Measurements from ENCODE around the gene GLTPD2. TPM values are rescaled to one million over a fixed set of nuclear protein-coding genes. Genes with fewer than 3 reads are reported as not detected.

The GLTPD2 gene
- total RNA-seq, 1 experiment from 2014 or later: not detected

DNA sequence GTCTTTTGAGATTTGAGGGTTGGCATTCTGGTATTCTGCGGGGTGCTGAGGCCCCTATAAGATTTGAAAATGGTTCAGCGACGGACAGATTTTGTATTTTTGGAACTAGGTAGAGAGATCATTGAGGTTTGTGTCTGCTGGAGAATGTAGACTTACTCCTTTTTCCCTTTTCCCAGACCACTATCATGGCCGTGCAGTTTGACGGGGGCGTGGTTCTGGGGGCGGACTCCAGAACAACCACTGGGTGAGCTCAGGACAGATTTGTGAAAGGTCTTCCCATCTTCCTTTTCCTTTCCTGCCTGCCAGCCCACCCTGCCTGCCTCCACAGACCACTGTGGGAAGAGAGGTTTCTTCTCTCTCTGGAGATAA, 7.8 kb downstream of the GLTPD2 start:
- no peak overlapping the region for H2BK12ac ChIP-seq (ENCODE audit: insufficient read length, low read depth, low read length)
- H3K4ac ChIP-seq (ENCODE audit: low read depth, low read length): no peak overlapping the region
- Mint-ChIP-seq H3K4me1 (peaks cover 2 to 12% of the 10 kb centered on the region in 2 experiments; a peak in 2 of 4 replicates), H3K4me3 (peak overlapping the region; percentile 97 to 100), H3K36me3 (ENCODE audit: insufficient read depth in 1 of 3, low read depth in 3 of 3) (peaks cover 16 to 25% (median 19%) of the 10 kb centered on the region in 3 experiments; a peak in 6 of 7 replicates), H3K27me3 (ENCODE audit: low read depth) (peaks cover 17% of the 10 kb centered on the region), H3K27ac (peak overlapping the region; percentile 98 to 100 (median 99)), H3K9me3 (no peaks in the 10 kb centered on the region)
- H4K91ac ChIP-seq (ENCODE audit: insufficient read length, low read depth, low read length): no peak overlapping the region
- H2BK120ac ChIP-seq (ENCODE audit: low read depth, low read length, poor library complexity, severe bottlenecking): no peak overlapping the region
- H3T11ph ChIP-seq (ENCODE audit: low read length): no peak overlapping the region
- H2BK15ac ChIP-seq (ENCODE audit: low read depth, low read length): no peak overlapping the region
- H3K56ac ChIP-seq (ENCODE audit: insufficient read length, low read depth, low read length): no peak overlapping the region
- H3K18ac ChIP-seq (ENCODE audit: insufficient read length, low read depth, low read length): no peak overlapping the region
- H3K4me1 ChIP-seq (ENCODE audit: insufficient read depth, low read length): no peaks in the 10 kb centered on the region
- no peaks in the 10 kb centered on the region for H3K9me3 ChIP-seq (ENCODE audit: control insufficient read depth, low read depth, low read length)
- H3K27ac ChIP-seq (ENCODE audit: insufficient read length, low read depth, low read length): no peak overlapping the region
- no CpG with 5 or more reads among the region's 7 CpGs for WGBS (ENCODE audit: extremely low coverage, insufficient read length, low lambda C conversion rate)
- H3K79me2 ChIP-seq (ENCODE audit: insufficient read depth, low read length): no peaks in the 10 kb centered on the region
- no peak overlapping the region for H4K5ac ChIP-seq (ENCODE audit: insufficient read length, low read depth, low read length)
- no peak overlapping the region for H3K14ac ChIP-seq (ENCODE audit: insufficient read depth, low read length)
- no peak overlapping the region for H2BK20ac ChIP-seq (ENCODE audit: low read depth, low read length, poor library complexity, severe bottlenecking)
- H3K23me2 ChIP-seq (ENCODE audit: insufficient read length, low read depth, low read length, poor library complexity, severe bottlenecking): peaks cover 4% of the 10 kb centered on the region
- peak; percentile 72 for DNase-seq
- H3K79me1 ChIP-seq (ENCODE audit: insufficient read depth, low read depth, low read length, poor library complexity, severe bottlenecking): no peaks in the 10 kb centered on the region
- no peaks in the 10 kb centered on the region for H3K27me3 ChIP-seq (ENCODE audit: insufficient read depth, low read length)
- peak overlapping the region; percentile 68 for H3K4me2 ChIP-seq (ENCODE audit: insufficient read depth, insufficient read length, low read length)
- H4K20me1 ChIP-seq (ENCODE audit: control insufficient read depth, insufficient read depth, insufficient read length): no peaks in the 10 kb centered on the region
- no peak overlapping the region for H4K8ac ChIP-seq (replicated peaks; ENCODE audit: insufficient read length, low read depth, low read length)
- no peak for TF ChIP-seq CTCF (conservative IDR thresholded peaks at IDR 0.05)
- no peak overlapping the region for H2AK5ac ChIP-seq (ENCODE audit: insufficient read length, low read length)
- no peak overlapping the region for H2BK5ac ChIP-seq (ENCODE audit: insufficient read length, low read length)
- no peak overlapping the region for H3K23ac ChIP-seq (ENCODE audit: insufficient read length, low read depth, low read length)
- peak overlapping the region; percentile 83 for H3K9ac ChIP-seq (ENCODE audit: extremely low read depth, insufficient read length, low read length)
- no peak overlapping the region for H2AFZ ChIP-seq (ENCODE audit: low read length)
